Measurements from ENCODE around the gene PTGS2.
A peak's percentile ranks its signal among the peaks of the same experiment; 100 is the strongest.
"Not testable (repeated sequence)": the region's sequence is repeated elsewhere in the genome, so short reads cannot be mapped to it uniquely, and the experiment has no call there.

Gene PTGS2

DNA sequence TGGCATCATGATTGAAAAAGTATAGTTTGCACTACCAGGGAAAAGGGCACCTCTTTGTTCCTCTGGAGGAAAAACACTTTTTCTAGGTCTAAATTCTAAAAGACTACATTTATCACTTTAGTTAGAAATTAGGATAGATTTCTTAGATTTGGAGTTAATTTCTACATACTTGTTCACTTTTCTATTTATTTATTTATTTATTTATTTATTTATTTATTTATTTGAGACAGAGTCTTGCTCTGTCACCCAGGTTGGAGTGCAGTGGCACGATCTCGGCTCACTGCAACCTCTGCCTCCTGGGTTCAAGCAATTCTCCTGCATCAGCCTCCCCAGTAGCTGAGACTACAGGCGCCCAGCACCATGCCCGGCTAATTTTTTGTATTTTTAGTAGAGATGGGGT lies 32.2 kb downstream of the PTGS2 start:
- H3K36me3 ChIP-seq (ENCODE audit: insufficient read depth, low read length); H3K27me3 ChIP-seq (ENCODE audit: insufficient read depth, low read length): not testable (repeated sequence)

DNA sequence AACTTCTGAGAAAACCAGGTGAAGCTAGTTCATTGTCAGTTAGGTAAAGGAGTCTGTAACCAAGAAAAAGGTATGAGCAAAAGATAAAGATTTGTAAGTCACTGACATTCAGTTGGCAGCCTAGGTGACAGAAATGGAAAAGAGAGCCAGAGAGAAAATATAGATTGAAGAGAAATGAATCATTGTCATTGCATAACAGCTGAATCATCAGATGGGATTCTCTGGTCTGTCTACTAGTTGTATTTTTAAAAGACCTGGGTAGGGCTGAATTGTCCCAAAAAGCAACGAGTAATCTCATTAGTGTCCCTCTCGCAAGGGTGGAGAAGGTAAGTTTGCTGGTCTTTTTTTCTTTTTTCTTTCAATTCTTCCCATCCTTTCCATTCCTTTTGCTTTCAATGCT lies 36.6 kb downstream of the PTGS2 start:
- Histone ChIP-seq H2AFZ (ENCODE audit: low read length, unreplicated experiment) (no peak overlapping the region), H3K36me3 (ENCODE audit: insufficient read depth, low read length) (no peaks in the 10 kb centered on the region), H3K27ac (ENCODE audit: low read depth, low read length) (peak overlapping the region; percentile 54), H3K4me3 (ENCODE audit: low read depth, low read length) (peak overlapping the region; percentile 33; the same call in 1 of the 2 replicates), H3K4me1 (ENCODE audit: control insufficient read depth, insufficient read depth, low read length, unreplicated experiment) (peaks cover 7% of the 10 kb centered on the region), H3K27me3 (ENCODE audit: insufficient read depth, low read length) (no peaks in the 10 kb centered on the region), H3K79me2 (ENCODE audit: control insufficient read depth, insufficient read depth, low read length, unreplicated experiment) (no peaks in the 10 kb centered on the region)

More for the DNA sequence above, 32.2 kb downstream of the PTGS2 start:
- H2AFZ ChIP-seq (ENCODE audit: low read length, unreplicated experiment); H3K4me1 ChIP-seq (ENCODE audit: control insufficient read depth, insufficient read depth, low read length, unreplicated experiment); H3K27ac ChIP-seq (ENCODE audit: low read depth, low read length); H3K79me2 ChIP-seq (ENCODE audit: control insufficient read depth, insufficient read depth, low read length, unreplicated experiment); H3K4me3 ChIP-seq (ENCODE audit: low read depth, low read length): not testable (repeated sequence)

DNA sequence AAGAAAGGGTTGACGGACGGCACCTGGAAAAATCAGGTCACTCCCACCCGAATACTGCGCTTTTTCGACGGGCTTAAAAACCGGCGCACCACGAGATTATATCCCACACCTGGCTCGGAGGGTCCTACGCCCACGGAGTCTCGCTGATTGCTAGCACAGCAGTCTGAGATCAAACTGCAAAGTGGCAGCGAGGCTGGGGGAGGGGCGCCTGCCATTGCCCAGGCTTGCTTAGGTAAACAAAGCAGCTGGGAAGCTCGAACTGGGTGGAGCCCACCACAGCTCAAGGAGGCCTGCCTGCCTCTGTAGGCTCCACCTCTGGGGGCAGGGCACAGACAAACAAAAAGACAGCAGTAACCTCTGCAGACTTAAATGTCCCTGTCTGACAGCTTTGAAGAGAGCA lies 42.7 kb downstream of the PTGS2 start:
- peak overlapping the region; percentile 59 for H3K4me3 ChIP-seq (ENCODE audit: low read depth, low read length)
- H2AFZ ChIP-seq (ENCODE audit: low read length, unreplicated experiment); H3K27ac ChIP-seq (ENCODE audit: low read depth, low read length); H3K27me3 ChIP-seq (ENCODE audit: insufficient read depth, low read length); H3K4me1 ChIP-seq (ENCODE audit: control insufficient read depth, insufficient read depth, low read length, unreplicated experiment); H3K79me2 ChIP-seq (ENCODE audit: control insufficient read depth, insufficient read depth, low read length, unreplicated experiment); H3K36me3 ChIP-seq (ENCODE audit: insufficient read depth, low read length): not testable (repeated sequence)

DNA sequence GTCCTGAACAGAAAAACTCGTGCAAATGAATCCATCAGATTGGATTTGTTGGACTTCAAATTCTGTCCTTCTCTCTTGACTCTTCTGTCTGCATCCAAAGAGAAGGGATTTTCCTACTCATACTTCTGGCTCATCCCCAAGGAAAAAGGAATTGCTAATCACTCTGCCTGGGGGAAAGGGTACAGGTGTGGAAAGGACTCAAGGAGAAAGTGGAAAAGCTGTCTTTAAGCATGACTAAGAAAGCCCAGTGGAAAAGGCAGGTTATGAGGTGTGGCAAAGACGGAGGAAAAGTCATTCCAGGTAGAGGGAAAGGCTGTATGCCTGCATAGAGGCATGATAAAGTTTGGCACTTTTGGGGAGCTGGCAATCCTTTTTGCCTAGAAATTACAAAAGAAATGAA lies 43.4 kb downstream of the PTGS2 start:
- no peaks in the 10 kb centered on the region for H3K79me2 ChIP-seq (ENCODE audit: control insufficient read depth, insufficient read depth, low read length, unreplicated experiment)
- no peak overlapping the region for H3K4me3 ChIP-seq (ENCODE audit: low read depth, low read length)
- H3K27me3 ChIP-seq (ENCODE audit: insufficient read depth, low read length): no peaks in the 10 kb centered on the region
- no peak overlapping the region for H2AFZ ChIP-seq (ENCODE audit: low read length, unreplicated experiment)
- H3K36me3 ChIP-seq (ENCODE audit: insufficient read depth, low read length): no peaks in the 10 kb centered on the region
- H3K4me1 ChIP-seq (ENCODE audit: control insufficient read depth, insufficient read depth, low read length, unreplicated experiment): no peaks in the 10 kb centered on the region
- no peak overlapping the region for H3K27ac ChIP-seq (ENCODE audit: low read depth, low read length)

DNA sequence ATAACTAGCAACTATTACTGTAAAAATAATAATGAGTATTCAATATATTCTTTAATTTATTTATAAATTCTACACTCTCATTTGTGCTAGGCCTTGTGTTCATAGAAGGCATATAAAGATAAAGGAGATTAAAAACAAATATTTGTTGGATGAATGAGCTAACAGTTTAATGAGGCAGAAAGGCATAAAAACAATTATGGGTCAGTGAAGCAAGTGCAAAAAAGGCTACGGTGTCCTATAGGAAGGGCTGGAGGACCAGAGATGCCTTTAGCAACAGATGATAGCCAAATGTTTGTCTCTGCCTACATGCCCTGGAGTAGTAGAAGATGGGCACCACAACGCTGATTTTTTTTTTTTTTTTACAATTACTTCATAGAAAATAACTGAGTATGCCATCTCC lies 45.7 kb downstream of the PTGS2 start:
- Histone ChIP-seq H3K27me3 (ENCODE audit: insufficient read depth, low read length) (no peaks in the 10 kb centered on the region), H3K79me2 (ENCODE audit: control insufficient read depth, insufficient read depth, low read length, unreplicated experiment) (no peaks in the 10 kb centered on the region), H3K36me3 (ENCODE audit: insufficient read depth, low read length) (no peaks in the 10 kb centered on the region), H3K4me3 (ENCODE audit: low read depth, low read length) (no peak overlapping the region), H3K27ac (ENCODE audit: low read depth, low read length) (no peak overlapping the region), H3K4me1 (ENCODE audit: control insufficient read depth, insufficient read depth, low read length, unreplicated experiment) (no peaks in the 10 kb centered on the region), H2AFZ (ENCODE audit: low read length, unreplicated experiment) (no peak overlapping the region)

DNA sequence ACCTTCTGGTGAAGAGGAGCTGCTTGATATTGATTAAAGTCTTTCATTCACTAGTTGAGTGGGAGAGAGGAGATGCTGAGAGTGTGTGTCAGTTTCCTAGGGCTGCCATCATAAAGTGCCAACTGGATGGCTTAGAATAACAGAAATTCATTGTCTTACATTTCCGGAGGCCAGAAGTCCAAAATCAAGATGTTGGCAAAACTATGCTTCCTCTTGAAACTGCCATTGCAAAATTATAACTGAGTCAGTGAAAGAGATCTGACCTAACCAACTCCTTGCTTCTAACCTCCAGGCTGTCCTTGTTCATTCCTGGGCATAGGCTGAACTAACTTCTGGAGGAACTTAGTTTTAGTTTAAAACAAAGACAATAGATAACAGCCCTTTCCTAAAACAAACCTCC lies 47.1 kb downstream of the PTGS2 start:
- H3K36me3 ChIP-seq (ENCODE audit: insufficient read depth, low read length): no peaks in the 10 kb centered on the region
- no peak overlapping the region for H3K27ac ChIP-seq (ENCODE audit: low read depth, low read length)
- no peak overlapping the region for H2AFZ ChIP-seq (ENCODE audit: low read length, unreplicated experiment)
- H3K4me3 ChIP-seq (ENCODE audit: low read depth, low read length): no peak overlapping the region
- no peaks in the 10 kb centered on the region for H3K79me2 ChIP-seq (ENCODE audit: control insufficient read depth, insufficient read depth, low read length, unreplicated experiment)
- no peaks in the 10 kb centered on the region for H3K4me1 ChIP-seq (ENCODE audit: control insufficient read depth, insufficient read depth, low read length, unreplicated experiment)
- no peaks in the 10 kb centered on the region for H3K27me3 ChIP-seq (ENCODE audit: insufficient read depth, low read length)

DNA sequence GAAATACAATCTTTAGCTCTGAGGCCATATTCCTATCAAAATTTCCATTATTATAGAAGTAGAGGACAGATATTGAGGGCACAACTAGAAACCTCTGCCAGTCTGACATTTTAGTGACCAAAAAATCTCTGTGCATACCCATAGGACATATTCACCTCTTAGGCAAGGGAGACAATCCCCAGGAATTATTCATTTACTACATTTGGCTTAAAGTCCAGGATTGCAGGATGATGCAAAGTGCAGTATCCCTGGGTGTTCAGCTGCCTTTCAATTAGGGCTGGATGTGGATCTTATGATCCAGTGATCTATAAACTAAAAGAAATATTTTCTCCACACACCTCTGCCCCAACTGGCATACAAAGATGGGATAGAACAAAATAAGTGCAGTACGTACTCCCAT lies 50.9 kb downstream of the PTGS2 start:
- Histone ChIP-seq H3K4me3 (ENCODE audit: low read depth, low read length) (no peak overlapping the region), H2AFZ (ENCODE audit: low read length, unreplicated experiment) (no peak overlapping the region), H3K4me1 (ENCODE audit: control insufficient read depth, insufficient read depth, low read length, unreplicated experiment) (peaks cover 15% of the 10 kb centered on the region), H3K36me3 (ENCODE audit: insufficient read depth, low read length) (no peaks in the 10 kb centered on the region), H3K79me2 (ENCODE audit: control insufficient read depth, insufficient read depth, low read length, unreplicated experiment) (no peaks in the 10 kb centered on the region), H3K27me3 (ENCODE audit: insufficient read depth, low read length) (no peaks in the 10 kb centered on the region), H3K27ac (ENCODE audit: low read depth, low read length) (no peak overlapping the region)

DNA sequence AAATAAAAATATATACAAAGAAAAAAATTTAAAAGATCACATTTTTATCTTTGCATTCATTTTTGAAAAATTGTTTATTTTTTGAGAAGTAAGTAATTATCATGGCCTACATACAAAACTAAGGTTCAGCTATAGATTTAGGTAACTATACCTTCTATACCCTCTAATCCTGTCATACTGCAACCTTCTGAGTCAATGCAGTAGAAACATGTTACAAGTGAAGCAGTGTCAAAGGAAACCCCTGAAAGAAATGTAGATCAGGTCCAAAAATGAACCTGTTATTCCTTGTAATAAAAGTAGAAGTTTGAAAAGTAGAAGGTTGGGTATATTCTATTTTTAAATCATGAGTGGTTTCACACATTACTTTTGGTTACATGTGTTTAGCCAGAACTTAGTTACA lies 51.3 kb downstream of the PTGS2 start:
- Histone ChIP-seq H3K27me3 (ENCODE audit: insufficient read depth, low read length) (no peaks in the 10 kb centered on the region), H3K79me2 (ENCODE audit: control insufficient read depth, insufficient read depth, low read length, unreplicated experiment) (no peaks in the 10 kb centered on the region), H3K4me3 (ENCODE audit: low read depth, low read length) (no peak overlapping the region), H3K36me3 (ENCODE audit: insufficient read depth, low read length) (no peaks in the 10 kb centered on the region), H2AFZ (ENCODE audit: low read length, unreplicated experiment) (no peak overlapping the region), H3K4me1 (ENCODE audit: control insufficient read depth, insufficient read depth, low read length, unreplicated experiment) (peaks cover 15% of the 10 kb centered on the region), H3K27ac (ENCODE audit: low read depth, low read length) (no peak overlapping the region)

DNA sequence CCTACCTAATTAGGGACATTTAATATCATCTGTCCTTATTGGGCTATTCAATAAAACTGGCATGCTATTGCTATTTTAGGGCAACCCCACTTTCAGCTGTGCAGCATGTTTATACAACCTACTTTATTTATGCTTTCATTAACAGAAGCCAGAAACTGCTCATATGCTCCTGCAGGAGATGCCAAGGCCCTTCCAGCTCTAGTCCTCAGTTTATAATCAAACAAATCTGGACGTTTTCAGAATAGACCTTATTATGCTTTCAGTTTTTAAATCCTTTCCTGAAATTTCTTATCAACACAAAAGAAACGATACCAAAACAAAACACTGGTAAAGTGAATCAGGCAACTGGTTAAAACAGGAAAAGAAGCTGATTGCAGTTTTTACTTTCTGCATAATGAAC lies 53.2 kb downstream of the PTGS2 start:
- Histone ChIP-seq H3K4me1 (ENCODE audit: control insufficient read depth, insufficient read depth, low read length, unreplicated experiment) (peaks cover 15% of the 10 kb centered on the region), H3K79me2 (ENCODE audit: control insufficient read depth, insufficient read depth, low read length, unreplicated experiment) (no peaks in the 10 kb centered on the region), H2AFZ (ENCODE audit: low read length, unreplicated experiment) (peak overlapping the region; percentile 74), H3K27me3 (ENCODE audit: insufficient read depth, low read length) (no peaks in the 10 kb centered on the region), H3K27ac (ENCODE audit: low read depth, low read length) (0 out of 2 replicates have a peak overlapping the region, but pooled peaks have one; percentile 28), H3K36me3 (ENCODE audit: insufficient read depth, low read length) (no peaks in the 10 kb centered on the region), H3K4me3 (ENCODE audit: low read depth, low read length) (peak overlapping the region; percentile 48)

DNA sequence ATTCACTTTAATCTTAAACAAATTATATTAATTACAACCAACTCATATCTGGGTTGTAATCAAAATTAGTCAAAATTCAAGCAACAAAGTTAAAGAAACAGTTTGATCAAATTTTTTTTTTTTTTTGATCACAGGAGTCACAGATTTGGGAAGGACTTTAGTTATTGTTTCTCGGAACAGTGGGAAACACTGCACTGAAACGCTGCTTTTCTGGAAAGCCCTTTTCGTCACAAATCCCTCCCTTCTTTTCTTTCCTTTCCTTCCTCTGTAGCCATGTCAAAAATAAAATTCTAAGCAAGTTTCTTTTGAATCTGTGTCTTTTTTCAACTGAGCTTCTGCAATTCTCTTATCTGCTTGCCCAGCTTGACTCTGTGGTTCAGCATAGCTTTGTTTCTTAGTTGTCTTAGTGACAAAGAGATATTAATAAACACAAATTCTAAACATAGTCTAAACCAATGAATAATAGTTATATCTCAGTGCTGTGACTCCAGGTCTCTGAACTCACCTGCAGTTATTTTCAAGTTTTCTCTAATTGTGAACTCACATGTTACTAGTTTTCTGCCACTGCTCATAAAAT lies 53.8 kb downstream of the PTGS2 start:
- Histone ChIP-seq H3K4me3 (ENCODE audit: low read depth, low read length) (peak overlapping the region; percentile 12), H2AFZ (ENCODE audit: low read length, unreplicated experiment) (peak overlapping the region; percentile 74), H3K36me3 (ENCODE audit: insufficient read depth, low read length) (no peaks in the 10 kb centered on the region), H3K79me2 (ENCODE audit: control insufficient read depth, insufficient read depth, low read length, unreplicated experiment) (no peaks in the 10 kb centered on the region), H3K27me3 (ENCODE audit: insufficient read depth, low read length) (no peaks in the 10 kb centered on the region), H3K27ac (ENCODE audit: low read depth, low read length) (peak overlapping the region; percentile 28; the same call in 1 of the 2 replicates), H3K4me1 (ENCODE audit: control insufficient read depth, insufficient read depth, low read length, unreplicated experiment) (peaks cover 15% of the 10 kb centered on the region)

DNA sequence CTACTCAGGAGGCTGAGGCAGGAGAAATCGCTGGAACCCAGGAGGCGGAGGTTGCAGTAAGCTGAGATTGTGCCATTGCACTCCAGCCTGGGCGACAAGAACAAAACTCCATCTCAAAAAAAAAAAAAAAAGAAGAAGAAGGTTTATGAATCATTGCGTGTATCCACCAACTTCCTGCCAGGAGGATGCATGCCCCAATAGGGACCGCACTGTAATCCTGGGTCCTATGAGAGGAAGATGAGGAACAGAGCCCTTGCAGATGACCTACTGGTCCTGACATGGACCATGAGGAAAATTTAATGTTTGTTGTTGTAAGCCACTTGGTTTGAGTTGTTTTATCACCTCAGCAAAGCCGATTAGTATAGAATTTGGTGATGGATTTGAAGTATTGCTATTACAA lies 56.7 kb downstream of the PTGS2 start:
- H3K4me3 ChIP-seq (ENCODE audit: low read depth, low read length): no peak overlapping the region
- H3K4me1 ChIP-seq (ENCODE audit: control insufficient read depth, insufficient read depth, low read length, unreplicated experiment): peaks cover 20% of the 10 kb centered on the region
- no peaks in the 10 kb centered on the region for H3K79me2 ChIP-seq (ENCODE audit: control insufficient read depth, insufficient read depth, low read length, unreplicated experiment)
- H3K27ac ChIP-seq (ENCODE audit: low read depth, low read length): no peak overlapping the region
- no peaks in the 10 kb centered on the region for H3K27me3 ChIP-seq (ENCODE audit: insufficient read depth, low read length)
- no peaks in the 10 kb centered on the region for H3K36me3 ChIP-seq (ENCODE audit: insufficient read depth, low read length)
- H2AFZ ChIP-seq (ENCODE audit: low read length, unreplicated experiment): no peak overlapping the region
